H9 (cell line): ENCODE results near the gene ALKBH7. TPM values are rescaled to one million over a fixed set of nuclear protein-coding genes. Genes with fewer than 3 reads are reported as not detected.

Experiments used
- DNase-seq: peaks from one replicate; pipeline ENCODE4 v3.0.0-alpha.2; 2017
- H2AFZ ChIP-seq: one replicate; pipeline ENCODE4 v1.6.1; 2013; ENCODE audit warnings: mild to moderate bottlenecking, low read length, control low read depth, moderate library complexity
- H2AK5ac ChIP-seq: 2 replicates; pipeline ENCODE4 v1.6.1; 2013; ENCODE audit warnings: low read length, control low read depth, mixed read lengths; ENCODE audit not compliant: insufficient read length
- H2BK120ac ChIP-seq: one replicate; pipeline ENCODE4 v1.6.1; 2013; ENCODE audit warnings: low read depth, mild to moderate bottlenecking, low read length, control low read depth, inconsistent platforms; ENCODE audit not compliant: poor library complexity, severe bottlenecking
- H2BK12ac ChIP-seq: 2 replicates; pipeline ENCODE4 v1.6.1; 2013; ENCODE audit warnings: low read length, control low read depth, mixed read lengths, low read depth; ENCODE audit not compliant: insufficient read length
- H2BK15ac ChIP-seq: 2 replicates; pipeline ENCODE4 v1.6.1; 2013; ENCODE audit warnings: low read depth, low read length, control low read depth
- H2BK20ac ChIP-seq: one replicate; pipeline ENCODE4 v1.6.1; 2013; ENCODE audit warnings: low read depth, mild to moderate bottlenecking, low read length, control low read depth, inconsistent platforms; ENCODE audit not compliant: poor library complexity, severe bottlenecking
- H2BK5ac ChIP-seq: 2 replicates; pipeline ENCODE4 v1.6.1; 2013; ENCODE audit warnings: low read length, control low read depth, mixed read lengths; ENCODE audit not compliant: insufficient read length
- H3K14ac ChIP-seq: 2 replicates; pipeline ENCODE4 v1.6.1; 2013; ENCODE audit warnings: low read length, control low read depth; ENCODE audit not compliant: insufficient read depth
- H3K18ac ChIP-seq: 2 replicates; pipeline ENCODE4 v1.6.1; 2013; ENCODE audit warnings: low read depth, mild to moderate bottlenecking, mixed read lengths, low read length, control low read depth; ENCODE audit not compliant: insufficient read length
- H3K23ac ChIP-seq: 2 replicates; pipeline ENCODE4 v1.6.1; 2013; ENCODE audit warnings: low read length, control low read depth, mixed read lengths, low read depth; ENCODE audit not compliant: insufficient read length
- H3K23me2 ChIP-seq: 2 replicates; pipeline ENCODE4 v1.6.1; 2013; ENCODE audit warnings: low read depth, mild to moderate bottlenecking, mixed read lengths, low read length, control low read depth; ENCODE audit not compliant: insufficient read length, poor library complexity, severe bottlenecking
- H3K27ac ChIP-seq: 2 replicates; pipeline ENCODE4 v1.5.1; 2013; ENCODE audit warnings: low read length, control low read depth, mixed read lengths, low read depth; ENCODE audit not compliant: insufficient read length
- H3K27me3 ChIP-seq: 2 replicates; pipeline ENCODE4 v1.6.1; 2013; ENCODE audit warnings: low read length, control low read depth, inconsistent platforms; ENCODE audit not compliant: insufficient read depth
- H3K4ac ChIP-seq: 2 replicates; pipeline ENCODE4 v1.6.1; 2013; ENCODE audit warnings: low read depth, mild to moderate bottlenecking, control low read depth, inconsistent platforms, low read length, moderate library complexity
- H3K4me1 ChIP-seq: 2 replicates; pipeline ENCODE4 v1.6.1; 2013; ENCODE audit warnings: low read length, control low read depth, inconsistent platforms; ENCODE audit not compliant: insufficient read depth
- H3K4me2 ChIP-seq: 2 replicates; pipeline ENCODE4 v1.6.1; 2013; ENCODE audit warnings: low read length, control low read depth, mixed read lengths; ENCODE audit not compliant: insufficient read length, insufficient read depth
- H3K56ac ChIP-seq: 2 replicates; pipeline ENCODE4 v1.6.1; 2013; ENCODE audit warnings: low read depth, mild to moderate bottlenecking, mixed read lengths, low read length, control low read depth; ENCODE audit not compliant: insufficient read length
- H3K79me1 ChIP-seq: 2 replicates; pipeline ENCODE4 v1.6.1; 2013; ENCODE audit warnings: low read depth, mild to moderate bottlenecking, moderate library complexity, low read length, control low read depth, inconsistent platforms; ENCODE audit not compliant: insufficient read depth, poor library complexity, severe bottlenecking
- H3K79me2 ChIP-seq: 2 replicates; pipeline ENCODE4 v1.6.1; 2013; ENCODE audit warnings: low read length, control low read depth, inconsistent platforms; ENCODE audit not compliant: insufficient read depth
- H3K9ac ChIP-seq: 2 replicates; pipeline ENCODE4 v1.6.1; 2013; ENCODE audit warnings: low read length, control low read depth, mixed read lengths; ENCODE audit not compliant: insufficient read length; ENCODE audit errors: extremely low read depth
- H3K9me3 ChIP-seq: one replicate; pipeline ENCODE4 v1.6.1; 2013; ENCODE audit warnings: low read depth, low read length, inconsistent platforms; ENCODE audit not compliant: control insufficient read depth
- H3T11ph ChIP-seq: one replicate; pipeline ENCODE4 v1.6.1; 2013; ENCODE audit warnings: mild to moderate bottlenecking, low read length, control low read depth, inconsistent platforms
- H4K20me1 ChIP-seq: one replicate; pipeline ENCODE4 v1.6.1; 2013; ENCODE audit not compliant: control insufficient read depth, insufficient read length, insufficient read depth
- H4K5ac ChIP-seq: 2 replicates; pipeline ENCODE4 v1.6.1; 2013; ENCODE audit warnings: low read depth, mild to moderate bottlenecking, mixed read lengths, low read length, control low read depth; ENCODE audit not compliant: insufficient read length
- H4K8ac ChIP-seq: replicated peaks from 2 replicates; pipeline ENCODE4 v1.6.1; 2013; ENCODE audit warnings: low read length, control low read depth, mixed read lengths, low read depth; ENCODE audit not compliant: insufficient read length
- H4K91ac ChIP-seq: 2 replicates; pipeline ENCODE4 v1.6.1; 2013; ENCODE audit warnings: low read depth, mild to moderate bottlenecking, moderate library complexity, mixed read lengths, low read length, control low read depth; ENCODE audit not compliant: insufficient read length
- H3K27ac Mint-ChIP-seq, 3 experiments: 2 replicates in 2 of 3; 3 replicates in 1 of 3; pipeline ENCODE4 v1.8.0; 2020 to 2021; ENCODE audit warnings: mixed read lengths in 3 of 3, mild to moderate bottlenecking in 1 of 3, moderate library complexity in 1 of 3
- H3K27me3 Mint-ChIP-seq: 2 replicates; pipeline ENCODE4 v1.8.0; 2021; ENCODE audit warnings: low read depth, mild to moderate bottlenecking, moderate library complexity, mixed read lengths
- H3K36me3 Mint-ChIP-seq, 3 experiments: 2 replicates in 2 of 3; 3 replicates in 1 of 3; pipeline ENCODE4 v1.8.0; 2020 to 2021; ENCODE audit warnings: low read depth in 3 of 3, mixed read lengths in 3 of 3; ENCODE audit not compliant: insufficient read depth in 1 of 3
- H3K4me1 Mint-ChIP-seq, 2 experiments: 2 replicates each; pipeline ENCODE4 v1.8.0; 2020; ENCODE audit warnings: mixed read lengths in 2 of 2
- H3K4me3 Mint-ChIP-seq, 2 experiments: 2 replicates in 1 of 2; 3 replicates in 1 of 2; pipeline ENCODE4 v1.8.0; 2020 to 2021; ENCODE audit warnings: mild to moderate bottlenecking in 2 of 2, mixed read lengths in 2 of 2, moderate library complexity in 1 of 2
- H3K9me3 Mint-ChIP-seq, 2 experiments: 2 replicates in 1 of 2; 3 replicates in 1 of 2; pipeline ENCODE4 v1.8.0; 2020; ENCODE audit warnings: mild to moderate bottlenecking in 2 of 2, mixed read lengths in 2 of 2, moderate library complexity in 1 of 2
- CTCF ChIP-seq: fragments of 200-600 bp; sonication (generic); conservative IDR thresholded peaks from 3 replicates; pipeline ENCODE4 v1.8.0; 2021; ENCODE audit warnings: antibody characterized with exemption, mild to moderate bottlenecking
- WGBS: extraction: QIAGEN DNeasy Blood & Tissue Kit; methylation state at CpG from one replicate; pipeline ENCODE4 v1.1.7; 2013; ENCODE audit warnings: missing lambda C conversion rate, low lambda C conversion rate, mixed read lengths; ENCODE audit not compliant: insufficient read length; ENCODE audit errors: extremely low coverage; 5-methylcytosine and 5-hydroxymethylcytosine counted together
- total RNA-seq: library from RNA; stranded (reverse); gene quantifications from 2 replicates; pipeline ENCODE4 v1.2.1, GENCODE V29; 2021

The ALKBH7 gene
- total RNA-seq, 1 experiment from 2014 or later: 85.7 TPM

- no peak for DNase-seq
- Histone ChIP-seq H3K4me2 (no peak overlapping the region), H3T11ph (no peak overlapping the region), H3K9me3 (no peaks in the 10 kb centered on the region), H3K23me2 (no peaks in the 10 kb centered on the region), H3K27ac (no peak overlapping the region), H3K79me1 (no peaks in the 10 kb centered on the region), H4K91ac (no peak overlapping the region), H4K20me1 (no peaks in the 10 kb centered on the region), H3K9ac (no peak overlapping the region), H2BK5ac (no peak overlapping the region), H4K8ac (no peak overlapping the region), H2BK120ac (no peak overlapping the region), H3K79me2 (no peaks in the 10 kb centered on the region), H2AFZ (no peak overlapping the region), H4K5ac (no peak overlapping the region), H2BK15ac (no peak overlapping the region), H3K14ac (no peak overlapping the region), H3K4me1 (no peaks in the 10 kb centered on the region), H3K18ac (no peak overlapping the region), H3K27me3 (no peaks in the 10 kb centered on the region), H3K4ac (no peak overlapping the region), H2BK12ac (no peak overlapping the region), H3K56ac (no peak overlapping the region), H2BK20ac (no peak overlapping the region), H3K23ac (no peak overlapping the region), H2AK5ac (no peak overlapping the region)
- WGBS: no CpG with 5 or more reads among the region's 19 CpGs
- Mint-ChIP-seq H3K4me3 (no peak overlapping the region), H3K4me1 (peaks cover 0 to 5% of the 10 kb centered on the region in 2 experiments; a peak in 2 of 4 replicates), H3K36me3 (peaks cover 56 to 85% (median 78%) of the 10 kb centered on the region in 3 experiments), H3K27me3 (no peaks in the 10 kb centered on the region), H3K9me3 (peaks cover 4% of the 10 kb centered on the region in 2 experiments; a peak in 4 of 5 replicates), H3K27ac (no peak overlapping the region; a peak in 1 of 7 replicates)
- no peak for TF ChIP-seq CTCF
These were observed 10.6 kb downstream of the ALKBH7 start for GRCh38 chr19:6383188-6383587.
